Measurements from ENCODE around the gene SSC4D.

DNA sequence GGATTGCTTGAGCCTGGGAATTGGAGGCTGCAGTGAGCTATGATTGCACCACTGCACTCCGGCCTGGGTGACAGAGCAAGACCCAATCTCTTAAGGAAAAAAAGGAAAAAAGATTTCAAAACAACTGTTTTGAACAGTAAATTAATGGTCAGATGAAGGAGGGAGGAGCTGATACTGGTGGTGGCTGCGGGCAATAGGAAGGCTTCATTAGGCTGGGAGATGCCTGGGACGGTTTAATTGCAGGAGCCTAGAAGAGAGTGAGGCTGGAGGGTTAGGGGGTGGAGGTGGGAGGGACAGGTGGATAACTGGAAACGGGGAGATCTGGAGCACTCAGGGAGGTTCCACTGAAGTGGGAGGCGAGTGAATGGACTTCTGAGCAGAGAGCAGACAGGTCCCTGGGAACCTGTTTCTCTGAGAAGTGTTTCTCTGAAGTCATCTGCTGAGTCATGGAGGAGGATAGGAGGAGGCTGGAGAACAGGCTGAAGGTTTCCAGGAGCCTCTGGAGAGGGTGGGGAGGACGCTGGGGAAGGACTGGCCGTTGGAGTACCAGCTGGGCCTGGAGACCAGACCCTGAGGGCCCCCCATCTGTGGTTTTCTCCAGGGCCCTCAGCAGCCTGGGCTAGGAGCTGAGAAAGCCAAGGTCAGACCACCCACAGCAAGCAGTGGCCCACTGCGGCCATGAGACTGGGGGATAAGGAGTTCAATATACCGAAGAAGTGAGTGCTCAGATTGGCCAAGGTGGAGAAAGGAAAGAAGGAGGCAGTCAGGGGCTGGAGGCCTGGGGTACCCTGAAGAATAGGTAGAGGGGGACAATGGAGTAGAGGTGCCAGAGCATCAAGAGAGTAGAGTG is 36.3 kb downstream of the SSC4D start:
- no peak for TF ChIP-seq GATA2 (IDR thresholded peaks at IDR 0.05; ENCODE audit: low read depth, low read length)
- no peak for TF ChIP-seq GATA3 (IDR thresholded peaks at IDR 0.05; ENCODE audit: low read depth, low read length)

Data from SH-SY5Y (cell line).